ENCODE measurements around the gene MCM8. TPM values are rescaled to one million over a fixed set of nuclear protein-coding genes. Genes with fewer than 3 reads are reported as not detected.

The MCM8 gene
- total and polyA plus RNA-seq, 2 experiments from 2014 or later = 10.6 to 30.4 TPM

DNA sequence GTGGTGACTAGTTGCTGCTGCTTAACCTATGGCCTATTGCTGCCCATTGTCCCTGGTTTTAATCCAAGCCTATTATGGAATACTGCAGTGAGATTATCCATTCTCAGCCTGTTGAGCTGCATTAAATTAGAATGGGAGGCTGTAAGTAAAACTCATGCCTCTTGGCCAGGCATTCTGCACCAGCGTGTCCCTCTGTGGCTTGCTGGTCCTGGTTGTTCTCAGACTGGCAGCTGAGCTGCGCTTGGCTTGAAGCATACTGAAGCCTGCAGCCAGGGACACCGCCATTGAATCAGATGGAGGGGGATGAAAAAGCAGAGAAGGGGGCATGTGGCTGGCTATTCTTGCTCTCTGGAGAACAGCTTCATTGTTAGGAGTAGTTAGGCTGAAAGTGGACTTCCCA lies 87.8 kb downstream of the MCM8 start (continued):
- TF ChIP-seq POLR2AphosphoS5 (IDR thresholded peaks at IDR 0.05; ENCODE audit: low read depth) = no peak
- TF ChIP-seq, protein P1, sequence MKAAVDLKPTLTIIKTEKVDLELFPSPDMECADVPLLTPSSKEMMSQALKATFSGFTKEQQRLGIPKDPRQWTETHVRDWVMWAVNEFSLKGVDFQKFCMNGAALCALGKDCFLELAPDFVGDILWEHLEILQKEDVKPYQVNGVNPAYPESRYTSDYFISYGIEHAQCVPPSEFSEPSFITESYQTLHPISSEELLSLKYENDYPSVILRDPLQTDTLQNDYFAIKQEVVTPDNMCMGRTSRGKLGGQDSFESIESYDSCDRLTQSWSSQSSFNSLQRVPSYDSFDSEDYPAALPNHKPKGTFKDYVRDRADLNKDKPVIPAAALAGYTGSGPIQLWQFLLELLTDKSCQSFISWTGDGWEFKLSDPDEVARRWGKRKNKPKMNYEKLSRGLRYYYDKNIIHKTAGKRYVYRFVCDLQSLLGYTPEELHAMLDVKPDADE (IDR thresholded peaks at IDR 0.05) = no peak
- no peak for TF ChIP-seq JUNB (IDR thresholded peaks at IDR 0.05; ENCODE audit: unreplicated experiment)
- no peak for TF ChIP-seq EZH2 (IDR thresholded peaks at IDR 0.05; ENCODE audit: low read depth, unreplicated experiment)

DNA sequence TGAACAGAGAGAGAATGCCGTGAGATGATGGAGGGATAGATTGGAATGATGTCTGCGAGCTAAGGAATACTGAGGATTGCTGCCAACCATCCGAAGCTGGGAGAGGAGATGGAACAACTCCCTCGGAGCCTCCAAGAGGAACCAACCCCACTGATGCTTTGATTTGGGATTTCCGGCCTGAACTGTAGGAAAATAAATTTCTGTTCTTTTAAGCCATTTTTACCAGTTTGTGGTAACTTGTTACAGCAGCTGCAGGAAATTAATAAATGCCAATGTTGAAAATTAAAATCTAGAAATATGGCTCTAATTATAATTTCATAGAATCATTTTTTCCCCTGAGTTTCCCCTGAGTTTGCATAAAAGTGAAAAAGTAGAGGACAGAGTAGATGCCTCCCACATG lies 89.3 kb downstream of the MCM8 start:
- Mint-ChIP-seq H3K4me3 (no peak overlapping the region), H3K9me3 (no peaks in the 10 kb centered on the region), H3K27me3 (ENCODE audit: insufficient read depth, low read depth, poor library complexity) (peaks cover 15% of the 10 kb centered on the region), H3K4me1 (peaks cover 5% of the 10 kb centered on the region; the same call in 1 of the 3 replicates), H3K27ac (no peak overlapping the region), H3K36me3 (ENCODE audit: low read depth) (peaks cover 36% of the 10 kb centered on the region)
- no peak overlapping the region for H3K4me2 ChIP-seq
- no peak for ATAC-seq
- peaks cover 15% of the 10 kb centered on the region for H4K20me1 ChIP-seq (replicated peaks; ENCODE audit: insufficient read depth)
- no peak overlapping the region for H3K27ac ChIP-seq (ENCODE audit: low read depth)
- peaks cover 11% of the 10 kb centered on the region for H3K36me3 ChIP-seq (ENCODE audit: insufficient read depth)
- peaks cover 3% of the 10 kb centered on the region for H3K9me2 ChIP-seq (ENCODE audit: insufficient read depth)
- no peak for DNase-seq (ENCODE audit: low spot score)
- H2AFZ ChIP-seq = no peak overlapping the region
- no peaks in the 10 kb centered on the region for H3K27me3 ChIP-seq (ENCODE audit: insufficient read depth)
- no peaks in the 10 kb centered on the region for H3K79me2 ChIP-seq (replicated peaks; ENCODE audit: insufficient read depth)
- H3K4me1 ChIP-seq (ENCODE audit: insufficient read depth) = peaks cover 7% of the 10 kb centered on the region
- H3K4me3 ChIP-seq = no peak overlapping the region
- no peaks in the 10 kb centered on the region for H3F3A ChIP-seq (replicated peaks; ENCODE audit: low read depth)
- TF ChIP-seq, protein P2, sequence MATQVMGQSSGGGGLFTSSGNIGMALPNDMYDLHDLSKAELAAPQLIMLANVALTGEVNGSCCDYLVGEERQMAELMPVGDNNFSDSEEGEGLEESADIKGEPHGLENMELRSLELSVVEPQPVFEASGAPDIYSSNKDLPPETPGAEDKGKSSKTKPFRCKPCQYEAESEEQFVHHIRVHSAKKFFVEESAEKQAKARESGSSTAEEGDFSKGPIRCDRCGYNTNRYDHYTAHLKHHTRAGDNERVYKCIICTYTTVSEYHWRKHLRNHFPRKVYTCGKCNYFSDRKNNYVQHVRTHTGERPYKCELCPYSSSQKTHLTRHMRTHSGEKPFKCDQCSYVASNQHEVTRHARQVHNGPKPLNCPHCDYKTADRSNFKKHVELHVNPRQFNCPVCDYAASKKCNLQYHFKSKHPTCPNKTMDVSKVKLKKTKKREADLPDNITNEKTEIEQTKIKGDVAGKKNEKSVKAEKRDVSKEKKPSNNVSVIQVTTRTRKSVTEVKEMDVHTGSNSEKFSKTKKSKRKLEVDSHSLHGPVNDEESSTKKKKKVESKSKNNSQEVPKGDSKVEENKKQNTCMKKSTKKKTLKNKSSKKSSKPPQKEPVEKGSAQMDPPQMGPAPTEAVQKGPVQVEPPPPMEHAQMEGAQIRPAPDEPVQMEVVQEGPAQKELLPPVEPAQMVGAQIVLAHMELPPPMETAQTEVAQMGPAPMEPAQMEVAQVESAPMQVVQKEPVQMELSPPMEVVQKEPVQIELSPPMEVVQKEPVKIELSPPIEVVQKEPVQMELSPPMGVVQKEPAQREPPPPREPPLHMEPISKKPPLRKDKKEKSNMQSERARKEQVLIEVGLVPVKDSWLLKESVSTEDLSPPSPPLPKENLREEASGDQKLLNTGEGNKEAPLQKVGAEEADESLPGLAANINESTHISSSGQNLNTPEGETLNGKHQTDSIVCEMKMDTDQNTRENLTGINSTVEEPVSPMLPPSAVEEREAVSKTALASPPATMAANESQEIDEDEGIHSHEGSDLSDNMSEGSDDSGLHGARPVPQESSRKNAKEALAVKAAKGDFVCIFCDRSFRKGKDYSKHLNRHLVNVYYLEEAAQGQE (IDR thresholded peaks at IDR 0.05; ENCODE audit: unreplicated experiment) = no peak
- no peak for TF ChIP-seq POLR2AphosphoS5 (IDR thresholded peaks at IDR 0.05; ENCODE audit: low read depth)
- no peak for TF ChIP-seq EZH2phosphoT487 (IDR thresholded peaks at IDR 0.05; ENCODE audit: unreplicated experiment)
- TF ChIP-seq, protein P3, sequence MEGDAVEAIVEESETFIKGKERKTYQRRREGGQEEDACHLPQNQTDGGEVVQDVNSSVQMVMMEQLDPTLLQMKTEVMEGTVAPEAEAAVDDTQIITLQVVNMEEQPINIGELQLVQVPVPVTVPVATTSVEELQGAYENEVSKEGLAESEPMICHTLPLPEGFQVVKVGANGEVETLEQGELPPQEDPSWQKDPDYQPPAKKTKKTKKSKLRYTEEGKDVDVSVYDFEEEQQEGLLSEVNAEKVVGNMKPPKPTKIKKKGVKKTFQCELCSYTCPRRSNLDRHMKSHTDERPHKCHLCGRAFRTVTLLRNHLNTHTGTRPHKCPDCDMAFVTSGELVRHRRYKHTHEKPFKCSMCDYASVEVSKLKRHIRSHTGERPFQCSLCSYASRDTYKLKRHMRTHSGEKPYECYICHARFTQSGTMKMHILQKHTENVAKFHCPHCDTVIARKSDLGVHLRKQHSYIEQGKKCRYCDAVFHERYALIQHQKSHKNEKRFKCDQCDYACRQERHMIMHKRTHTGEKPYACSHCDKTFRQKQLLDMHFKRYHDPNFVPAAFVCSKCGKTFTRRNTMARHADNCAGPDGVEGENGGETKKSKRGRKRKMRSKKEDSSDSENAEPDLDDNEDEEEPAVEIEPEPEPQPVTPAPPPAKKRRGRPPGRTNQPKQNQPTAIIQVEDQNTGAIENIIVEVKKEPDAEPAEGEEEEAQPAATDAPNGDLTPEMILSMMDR (conservative IDR thresholded peaks at IDR 0.05; ENCODE audit: low read depth in 2 of 2) = no peak
- no peak for TF ChIP-seq STAT1 (IDR thresholded peaks at IDR 0.05; ENCODE audit: unreplicated experiment)
- TF ChIP-seq JUNB (IDR thresholded peaks at IDR 0.05; ENCODE audit: unreplicated experiment) = no peak
- TF ChIP-seq NANOG (IDR thresholded peaks at IDR 0.05; ENCODE audit: borderline replicate concordance) = no peak
- no peak for TF ChIP-seq ZNF331 (CRISPR knock-in tag; IDR thresholded peaks at IDR 0.05; ENCODE audit: low read depth)
- TF ChIP-seq, protein P1 (IDR thresholded peaks at IDR 0.05) = no peak
- TF ChIP-seq CREB1 (CRISPR knock-in tag; IDR thresholded peaks at IDR 0.05; ENCODE audit: low read depth) = no peak
- TF ChIP-seq ZNF114 (CRISPR knock-in tag; IDR thresholded peaks at IDR 0.05) = no peak

Data from GM23338 (cell line).